H1 (cell line): ENCODE measurements around the gene DTD1. TPM values are rescaled to one million over a fixed set of nuclear protein-coding genes. Genes with fewer than 3 reads are reported as not detected.

Experiments used
- CTCF ChIA-PET: fragments of 300-600 bp; sonication (Branson Sonifier 250); formaldehyde crosslinking; loops from one replicate; lab custom pipeline; 2021; ENCODE audit not compliant: partially characterized antibody; lab: Charles Lee
- POLR2A ChIA-PET: fragments of 300-600 bp; sonication (Branson Sonifier 250); formaldehyde crosslinking; loops from one replicate; lab custom pipeline; 2021; ENCODE audit warnings: inconsistent platforms; ENCODE audit not compliant: partially characterized antibody; lab: Charles Lee
- DNase-seq, 2 experiments: peaks; one replicate each; pipeline versions ENCODE4 v3.0.0 to v3.0.0-alpha.2; 2010 to 2022; ENCODE audit warnings: low spot score in 2 of 2, low read depth in 1 of 2, mixed read lengths in 1 of 2
- FAIRE-seq: peaks from 2 replicates; lab custom pipeline; 2011; peaks lifted over from hg19 to GRCh38; lab: Jason Lieb, UNC
- H2AFZ ChIP-seq: 2 replicates; pipeline ENCODE4 v1.8.1; 2012; ENCODE audit warnings: low read length, inconsistent platforms
- H2AK5ac ChIP-seq: 2 replicates; pipeline ENCODE4 v1.6.1; 2013; ENCODE audit warnings: low read depth, low read length
- H2BK120ac ChIP-seq: replicated peaks from 2 replicates; pipeline ENCODE3; 2013; ENCODE audit warnings: low read depth, low read length, inconsistent platforms
- H2BK12ac ChIP-seq: 2 replicates; pipeline ENCODE4 v1.6.1; 2013; ENCODE audit warnings: low read depth, low read length
- H2BK15ac ChIP-seq: 2 replicates; pipeline ENCODE4 v1.6.1; 2013; ENCODE audit warnings: low read length
- H2BK20ac ChIP-seq: 2 replicates; pipeline ENCODE4 v1.6.1; 2013; ENCODE audit warnings: low read length
- H2BK5ac ChIP-seq: 2 replicates; pipeline ENCODE4 v1.6.1; 2013; ENCODE audit warnings: low read depth, low read length
- H3K14ac ChIP-seq: 2 replicates; pipeline ENCODE4 v1.6.1; 2013; ENCODE audit warnings: inconsistent platforms; ENCODE audit not compliant: insufficient read length
- H3K18ac ChIP-seq: 2 replicates; pipeline ENCODE4 v1.6.1; 2013; ENCODE audit warnings: low read length; ENCODE audit errors: extremely low read depth
- H3K23ac ChIP-seq: 2 replicates; pipeline ENCODE4 v1.6.1; 2013; ENCODE audit warnings: inconsistent platforms; ENCODE audit not compliant: insufficient read length
- H3K23me2 ChIP-seq: 2 replicates; pipeline ENCODE4 v1.6.1; 2013; ENCODE audit warnings: low read depth, low read length
- H3K27ac ChIP-seq: 2 replicates; pipeline ENCODE4 v1.6.1; 2011; ENCODE audit warnings: low read depth, low read length, inconsistent platforms
- H3K27me3 ChIP-seq, 4 experiments: replicated peaks in 1 of 4; 1 replicate in 1 of 4; 2 replicates in 3 of 4; pipeline versions ENCODE4 v1.6.1 to v1.8.1; 2011 to 2013; ENCODE audit warnings: low read length in 3 of 4, mild to moderate bottlenecking in 3 of 4, inconsistent platforms in 2 of 4, mixed read lengths in 2 of 4, moderate library complexity in 1 of 4; ENCODE audit not compliant: control insufficient read depth in 3 of 4, insufficient read depth in 3 of 4; ENCODE audit errors: extremely low read depth in 1 of 4
- H3K36me3 ChIP-seq, 4 experiments: 2 replicates each; pipeline versions ENCODE4 v1.6.1 to v1.8.1; 2011 to 2013; ENCODE audit warnings: mild to moderate bottlenecking in 4 of 4, low read length in 3 of 4, moderate library complexity in 2 of 4, control low read depth in 1 of 4, inconsistent platforms in 1 of 4; ENCODE audit not compliant: insufficient read depth in 4 of 4, control insufficient read depth in 2 of 4
- H3K4ac ChIP-seq: replicated peaks from 2 replicates; pipeline ENCODE3; 2013; ENCODE audit warnings: low read length, low read depth, mixed read lengths, inconsistent platforms; ENCODE audit not compliant: insufficient read length
- H3K4me1 ChIP-seq, 4 experiments: replicated peaks in 1 of 4; 1 replicate in 1 of 4; 2 replicates in 3 of 4; pipeline versions ENCODE4 v1.6.1 to v1.8.1; 2011 to 2013; ENCODE audit warnings: low read length in 3 of 4, inconsistent platforms in 2 of 4, mixed read lengths in 1 of 4; ENCODE audit not compliant: insufficient read depth in 4 of 4, control insufficient read depth in 3 of 4
- H3K4me2 ChIP-seq, 2 experiments: 2 replicates each; pipeline versions ENCODE4 v1.6.1 to v1.8.1; 2011 to 2013; ENCODE audit warnings: low read depth in 2 of 2, low read length in 2 of 2, control low read depth in 1 of 2, inconsistent platforms in 1 of 2, mild to moderate bottlenecking in 1 of 2; ENCODE audit not compliant: insufficient read depth in 1 of 2
- H3K4me3 ChIP-seq, 4 experiments: fragments of 200-600, 300-600 bp in 1 of 4; sonication (generic), shearing (Covaris generic), sonication (Bioruptor Twin) in 1 of 4; 2 replicates each; pipeline versions ENCODE4 v1.5.1 to v1.8.1; 2011 to 2016; ENCODE audit warnings: low read length in 4 of 4, low read depth in 3 of 4, control low read depth in 2 of 4, inconsistent platforms in 2 of 4, mild to moderate bottlenecking in 2 of 4, mixed read lengths in 1 of 4, moderate library complexity in 1 of 4; ENCODE audit not compliant: insufficient read depth in 2 of 4; ENCODE audit errors: extremely low read depth in 1 of 4
- H3K56ac ChIP-seq: replicated peaks from 2 replicates; pipeline ENCODE3; 2013; ENCODE audit warnings: low read depth, mild to moderate bottlenecking, mixed read lengths, low read length, inconsistent platforms; ENCODE audit not compliant: insufficient read length
- H3K79me1 ChIP-seq: 2 replicates; pipeline ENCODE4 v1.6.1; 2013; ENCODE audit warnings: low read depth, low read length, control low read depth
- H3K79me2 ChIP-seq, 2 experiments: 2 replicates each; pipeline versions ENCODE4 v1.6.1 to v1.8.1; 2012 to 2013; ENCODE audit warnings: low read length in 2 of 2, mild to moderate bottlenecking in 2 of 2, inconsistent platforms in 1 of 2; ENCODE audit not compliant: insufficient read depth in 2 of 2, control insufficient read depth in 1 of 2
- H3K9ac ChIP-seq, 4 experiments: replicated peaks in 1 of 4; 1 replicate in 1 of 4; 2 replicates in 3 of 4; pipeline versions ENCODE4 v1.6.1 to v1.8.1; 2011 to 2013; ENCODE audit warnings: low read depth in 3 of 4, low read length in 3 of 4, control low read depth in 2 of 4, mild to moderate bottlenecking in 2 of 4, moderate library complexity in 2 of 4, inconsistent platforms in 1 of 4; ENCODE audit errors: extremely low read depth in 1 of 4
- H3K9me3 ChIP-seq, 2 experiments: 2 replicates each; pipeline versions ENCODE4 v1.6.1 to v1.8.1; 2012 to 2013; ENCODE audit warnings: mild to moderate bottlenecking in 2 of 2, moderate library complexity in 2 of 2, control low read depth in 1 of 2, inconsistent platforms in 1 of 2, low read depth in 1 of 2, low read length in 1 of 2, mixed read lengths in 1 of 2; ENCODE audit not compliant: insufficient read depth in 2 of 2
- H4K20me1 ChIP-seq, 2 experiments: replicated peaks in 1 of 2; 2 replicates each; pipeline versions ENCODE3 to v1.8.1; 2011 to 2013; ENCODE audit warnings: inconsistent platforms in 2 of 2, low read length in 2 of 2, mild to moderate bottlenecking in 1 of 2; ENCODE audit not compliant: insufficient read depth in 2 of 2, control insufficient read depth in 1 of 2
- H4K5ac ChIP-seq: 2 replicates; pipeline ENCODE4 v1.6.1; 2013; ENCODE audit warnings: low read length, low read depth, mixed read lengths, inconsistent platforms; ENCODE audit not compliant: insufficient read length
- H4K8ac ChIP-seq: 2 replicates; pipeline ENCODE4 v1.8.0; 2013; ENCODE audit warnings: mild to moderate bottlenecking, moderate library complexity, low read length, inconsistent platforms; ENCODE audit not compliant: insufficient read depth; ENCODE audit errors: extremely low read depth
- H4K91ac ChIP-seq: replicated peaks from 2 replicates; pipeline ENCODE3; 2013; ENCODE audit warnings: low read length, mixed read lengths, inconsistent platforms; ENCODE audit not compliant: insufficient read length
- BCL11A ChIP-seq, 2 experiments: IDR thresholded peaks; one replicate each; pipeline ENCODE4 v1.6.1; 2011; ENCODE audit warnings: low read depth in 2 of 2, low read length in 2 of 2, mild to moderate bottlenecking in 2 of 2
- BRCA1 ChIP-seq: IDR thresholded peaks from 2 replicates; pipeline ENCODE4 v1.6.1; 2012; ENCODE audit warnings: low read depth, low read length, improper control_type of control experiment
- EZH2 ChIP-seq: fragments of 200-600 bp; sonication (generic); IDR thresholded peaks from 2 replicates; pipeline ENCODE4 v1.7.1; 2012; ENCODE audit warnings: low read depth, mild to moderate bottlenecking, moderate library complexity, low read length, inconsistent platforms; ENCODE audit not compliant: severe bottlenecking
- FOSL1 ChIP-seq: IDR thresholded peaks from 2 replicates; pipeline ENCODE4 v1.6.1; 2011; ENCODE audit warnings: mild to moderate bottlenecking, low read depth, low read length, moderate library complexity; ENCODE audit not compliant: insufficient read depth
- GABPA ChIP-seq: IDR thresholded peaks from 2 replicates; pipeline ENCODE4 v1.6.1; 2011; ENCODE audit warnings: mild to moderate bottlenecking, low read length, moderate library complexity, borderline replicate concordance; ENCODE audit not compliant: insufficient read depth
- JUND ChIP-seq: IDR thresholded peaks from 2 replicates; pipeline ENCODE4 v1.6.1; 2011; ENCODE audit warnings: mild to moderate bottlenecking, improper control_type of control experiment, low read length
- MAX ChIP-seq: IDR thresholded peaks from 2 replicates; pipeline ENCODE4 v1.6.1; 2012; ENCODE audit warnings: inconsistent platforms
- NRF1 ChIP-seq: IDR thresholded peaks from 2 replicates; pipeline ENCODE4 v1.6.1; 2011; ENCODE audit warnings: mild to moderate bottlenecking, low read depth, low read length, improper control_type of control experiment
- SP2 ChIP-seq: IDR thresholded peaks from 2 replicates; pipeline ENCODE4 v1.6.1; 2012; ENCODE audit warnings: mild to moderate bottlenecking, low read length, inconsistent platforms
- YY1 ChIP-seq: IDR thresholded peaks from 2 replicates; pipeline ENCODE4 v1.6.1; 2011; ENCODE audit warnings: low read depth, mild to moderate bottlenecking, low read length
- WGBS, 2 experiments: shearing (Covaris generic) in 1 of 2; methylation state at CpG; one replicate each; pipeline versions ENCODE4 v1.1.6 to v1.1.7; 2013 to 2015; ENCODE audit warnings: low lambda C conversion rate in 2 of 2, mixed read lengths in 2 of 2, inconsistent platforms in 1 of 2, low coverage in 1 of 2, missing lambda C conversion rate in 1 of 2; ENCODE audit not compliant: insufficient replicate concordance in 2 of 2, insufficient coverage in 1 of 2, insufficient read length in 1 of 2; ENCODE audit errors: extremely low coverage in 1 of 2, missing lambda C conversion rate in 1 of 2; 5-methylcytosine and 5-hydroxymethylcytosine counted together
- polyA plus RNA-seq, 7 experiments: library from polyadenylated mRNA; depleted of rRNA in 3 of 7; stranded (reverse) in 5 of 7; unstranded in 2 of 7; fragments of >200 nt in 5 of 7; fragments of 200-250 nt in 2 of 7; gene quantifications; 1 replicate in 5 of 7; 2 replicates in 1 of 7; 4 replicates in 1 of 7; pipeline versions ENCODE4 v1.2.1 to v1.2.3, GENCODE V29; 2011 to 2013; ENCODE audit warnings: missing spikeins in 2 of 7, mixed read lengths in 2 of 7
- total RNA-seq: library from RNA; stranded (reverse); fragmentation: NEBNext Ultra II Directional; extraction: Animal tissue kit (Norgen Biotek cat#: 25700); gene quantifications from 2 replicates; pipeline ENCODE4 v1.2.1, GENCODE V29; 2021

The DTD1 gene
- total and polyA plus RNA-seq, 2 of the 8 experiments (the other 6 are each of a cell fraction or from before 2014, with no cell fraction given): 49.7 to 66.6 TPM

GRCh38 chr20:18796282-18796833, 208.5 kb downstream of the DTD1 start:
- Histone ChIP-seq H3K27ac (no peak overlapping the region), H3K27me3 (peaks cover 0 to 4% (median 2%) of the 10 kb centered on the region in 4 experiments; a peak in 5 of 7 replicates), H2AK5ac (no peak overlapping the region), H2BK20ac (no peak overlapping the region), H3K18ac (no peak overlapping the region), H2BK12ac (no peak overlapping the region), H3K9ac (no peak overlapping the region), H4K8ac (no peak overlapping the region), H4K5ac (no peak overlapping the region), H3K14ac (no peak overlapping the region), H3K4me3 (no peak overlapping the region), H3K23me2 (no peaks in the 10 kb centered on the region), H3K9me3 (peaks cover 0 to 3% of the 10 kb centered on the region in 2 experiments; a peak in 1 of 4 replicates), H3K36me3 (peaks cover 0 to 2% (median 0%) of the 10 kb centered on the region in 4 experiments; a peak in 1 of 8 replicates), H3K79me1 (no peaks in the 10 kb centered on the region), H3K4me1 (no peaks in the 10 kb centered on the region), H2BK120ac (no peak overlapping the region), H2AFZ (no peak overlapping the region), H3K79me2 (no peaks in the 10 kb centered on the region), H3K4ac (no peak overlapping the region), H3K56ac (no peak overlapping the region), H2BK15ac (no peak overlapping the region), H3K23ac (no peak overlapping the region), H3K4me2 (no peak overlapping the region), H4K20me1 (no peaks in the 10 kb centered on the region), H4K91ac (no peak overlapping the region), H2BK5ac (no peak overlapping the region)
- CTCF ChIA-PET: no interaction called here
- POLR2A ChIA-PET: no interaction called here
- no peak for FAIRE-seq
- WGBS, 2 experiments: 89% methylated on average over 2 of the region's 2 CpGs; no CpG with 5 or more reads in 1 of the 2 experiments
- no peak for DNase-seq
- TF ChIP-seq SP2 (no peak), BCL11A (IDR thresholded peaks at IDR 0.05; ENCODE audit: low read depth in 2 of 2, low read length in 2 of 2) (no peak), GABPA (no peak), EZH2 (no peak), FOSL1 (no peak), JUND (no peak), BRCA1 (no peak), MAX (no peak), YY1 (no peak), NRF1 (no peak)
